SJSA1 (cell line): ENCODE measurements around the gene ZNF358. TPM values are rescaled to one million over a fixed set of nuclear protein-coding genes. Genes with fewer than 3 reads are reported as not detected.
"Not testable (repeated sequence)": the region's sequence is repeated elsewhere in the genome, so short reads cannot be mapped to it uniquely, and the experiment has no call there.

Experiments
- DNase-seq, 2 experiments: peaks; one replicate each; pipeline ENCODE4 v3.0.0-alpha.2; 2015 to 2020; ENCODE audit warnings: low spot score in 2 of 2, low read depth in 1 of 2
- H3K27ac ChIP-seq: fragments of 250-450 bp; sonication (Bioruptor Pico); 2 replicates; pipeline ENCODE4 v1.5.1; 2020; ENCODE audit warnings: mild to moderate bottlenecking, moderate library complexity
- H3K27me3 ChIP-seq: fragments of 250-450 bp; sonication (Bioruptor Pico); replicated peaks from 2 replicates; pipeline ENCODE4 v1.5.1; 2020; ENCODE audit warnings: mild to moderate bottlenecking, moderate library complexity
- H3K36me3 ChIP-seq: fragments of 250-450 bp; sonication (Bioruptor Pico); 2 replicates; pipeline ENCODE4 v1.5.1; 2020; ENCODE audit warnings: mild to moderate bottlenecking
- H3K4me1 ChIP-seq: fragments of 250-450 bp; sonication (Bioruptor Pico); replicated peaks from 2 replicates; pipeline ENCODE4 v1.6.1; 2021; ENCODE audit warnings: mild to moderate bottlenecking
- H3K4me3 ChIP-seq: fragments of 250-450 bp; sonication (Bioruptor Pico); 2 replicates; pipeline ENCODE4 v1.5.1; 2020; ENCODE audit warnings: mild to moderate bottlenecking
- H3K9me3 ChIP-seq: fragments of 250-450 bp; sonication (Bioruptor Pico); replicated peaks from 2 replicates; pipeline ENCODE4 v1.5.1; 2020; ENCODE audit warnings: mild to moderate bottlenecking
- total RNA-seq: library from RNA; depleted of rRNA; stranded (reverse); fragments of >200 nt; shearing (Covaris generic); gene quantifications from 2 replicates; pipeline ENCODE4 v1.2.3, GENCODE V29; 2014

The ZNF358 gene
- total RNA-seq, 1 experiment from 2014 or later = 33.7 TPM

- H3K9me3 ChIP-seq = no peaks in the 10 kb centered on the region
- peaks cover 8% of the 10 kb centered on the region for H3K4me1 ChIP-seq
- H3K27me3 ChIP-seq = no peaks in the 10 kb centered on the region
- peaks cover 19% of the 10 kb centered on the region for H3K36me3 ChIP-seq
- H3K4me3 ChIP-seq = no peak overlapping the region
- DNase-seq = no peak
- H3K27ac ChIP-seq = no peak overlapping the region
These were observed 13.3 kb downstream of the ZNF358 start for GRCh38 chr19:7529246-7529600.

GRCh38 chr19:7529610-7530490 lies 13.9 kb downstream of the ZNF358 start:
- DNase-seq = no peak

GRCh38 chr19:7533281-7533885 lies 17.5 kb downstream of the ZNF358 start:
- no peaks in the 10 kb centered on the region; the same call in 1 of the 2 replicates for H3K9me3 ChIP-seq
- H3K27ac ChIP-seq = 0 out of 2 replicates have a peak overlapping the region, but pooled peaks have one; percentile 44

More at GRCh38 chr19:7529610-7530490, 13.9 kb downstream of the ZNF358 start:
- Histone ChIP-seq H3K36me3 (peaks cover 19% of the 10 kb centered on the region), H3K27me3 (no peaks in the 10 kb centered on the region), H3K27ac (no peak overlapping the region), H3K4me1 (peaks cover 10% of the 10 kb centered on the region), H3K4me3 (no peak overlapping the region), H3K9me3 (no peaks in the 10 kb centered on the region)

GRCh38 chr19:7533925-7534480 lies 18.1 kb downstream of the ZNF358 start:
- Histone ChIP-seq H3K9me3 (no peaks in the 10 kb centered on the region; the same call in 1 of the 2 replicates), H3K4me3 (peak overlapping the region; percentile 78), H3K4me1 (peaks cover 18% of the 10 kb centered on the region), H3K36me3 (peaks cover 26% of the 10 kb centered on the region), H3K27me3 (no peaks in the 10 kb centered on the region), H3K27ac (peak overlapping the region; percentile 55)
- peak; percentile 55 to 80 for DNase-seq

More at GRCh38 chr19:7533281-7533885, 17.5 kb downstream of the ZNF358 start:
- H3K27me3 ChIP-seq = no peaks in the 10 kb centered on the region
- peak in 1 of 2 experiments; percentile 19 for DNase-seq
- peaks cover 18% of the 10 kb centered on the region for H3K4me1 ChIP-seq
- peak overlapping the region; percentile 78 for H3K4me3 ChIP-seq
- peaks cover 20% of the 10 kb centered on the region for H3K36me3 ChIP-seq

GRCh38 chr19:7534531-7535046 lies 18.7 kb downstream of the ZNF358 start:
- DNase-seq = peak; percentile 71 to 80
- Histone ChIP-seq H3K4me1 (peaks cover 18% of the 10 kb centered on the region), H3K27me3 (no peaks in the 10 kb centered on the region), H3K9me3 (no peaks in the 10 kb centered on the region; the same call in 1 of the 2 replicates), H3K36me3 (peaks cover 28% of the 10 kb centered on the region), H3K4me3 (peak overlapping the region; percentile 78), H3K27ac (peak overlapping the region; percentile 55; the same call in 1 of the 2 replicates)

GRCh38 chr19:7535047-7535997 lies 19.4 kb downstream of the ZNF358 start, which contains the start of gene PNPLA6:
Gene PNPLA6, plus strand, starts transcription at chr19:7535717. Its CDS starts 72 bp downstream, at chr19:7535789.
- Histone ChIP-seq H3K27ac (peak within 1 kb of the TSS; percentile 14; the same call in 1 of the 2 replicates), H3K4me1 (peaks cover 18% of the 10 kb centered on the region), H3K4me3 (peak within 1 kb of the TSS; percentile 78), H3K9me3 (no peaks in the 10 kb centered on the region; the same call in 1 of the 2 replicates), H3K27me3 (no peaks in the 10 kb centered on the region), H3K36me3 (peaks cover 30% of the 10 kb centered on the region)
- DNase-seq = peak; percentile 92 to 94

- Histone ChIP-seq H3K9me3 (no peaks in the 10 kb centered on the region; the same call in 1 of the 2 replicates), H3K27ac (0 out of 2 replicates have a peak overlapping the region, but pooled peaks have one; percentile 14), H3K27me3 (no peaks in the 10 kb centered on the region), H3K4me3 (peak overlapping the region; percentile 78), H3K4me1 (peaks cover 18% of the 10 kb centered on the region), H3K36me3 (peaks cover 36% of the 10 kb centered on the region)
- DNase-seq = no peak
These were observed 20.2 kb downstream of the ZNF358 start for GRCh38 chr19:7535998-7536695.

GRCh38 chr19:7538990-7539389 lies 23.1 kb downstream of the ZNF358 start:
- H3K27me3 ChIP-seq, H3K4me3 ChIP-seq, H3K27ac ChIP-seq, DNase-seq, H3K9me3 ChIP-seq: not testable (repeated sequence)
- Histone ChIP-seq H3K4me1 (peaks cover 12% of the 10 kb centered on the region), H3K36me3 (peaks cover 44% of the 10 kb centered on the region)

GRCh38 chr19:7539827-7540425 lies 24.0 kb downstream of the ZNF358 start:
- Histone ChIP-seq H3K4me1 (peaks cover 9% of the 10 kb centered on the region), H3K27ac (no peak overlapping the region), H3K27me3 (no peaks in the 10 kb centered on the region), H3K9me3 (no peaks in the 10 kb centered on the region; the same call in 1 of the 2 replicates), H3K4me3 (no peak overlapping the region), H3K36me3 (peaks cover 44% of the 10 kb centered on the region)
- DNase-seq = no peak

- DNase-seq = no peak
- no peak overlapping the region for H3K27ac ChIP-seq
- peaks cover 40% of the 10 kb centered on the region for H3K36me3 ChIP-seq
- H3K9me3 ChIP-seq = no peaks in the 10 kb centered on the region
- H3K27me3 ChIP-seq = no peaks in the 10 kb centered on the region
- peaks cover 5% of the 10 kb centered on the region for H3K4me1 ChIP-seq
- no peak overlapping the region for H3K4me3 ChIP-seq
These were observed 25.0 kb downstream of the ZNF358 start for GRCh38 chr19:7540761-7541474.

- no peak for DNase-seq
- Histone ChIP-seq H3K4me1 (no peaks in the 10 kb centered on the region; the same call in 1 of the 2 replicates), H3K36me3 (peaks cover 40% of the 10 kb centered on the region), H3K27ac (no peak overlapping the region), H3K4me3 (no peak overlapping the region), H3K9me3 (no peaks in the 10 kb centered on the region), H3K27me3 (no peaks in the 10 kb centered on the region)
These were observed 25.5 kb downstream of the ZNF358 start for GRCh38 chr19:7541475-7541824.
